ENCODE measurements around the gene TESK2. TPM values are rescaled to one million over a fixed set of nuclear protein-coding genes. Genes with fewer than 3 reads are reported as not detected.
A peak's percentile ranks its signal among the peaks of the same experiment; 100 is the strongest.

TESK2 gene
- total and polyA plus RNA-seq, 12 donors, result 0.77 to 2.6 (median 1.3) TPM

- Histone ChIP-seq H3K4me3 (no peak overlapping the region), H3K27me3 (no peaks in the 10 kb centered on the region), H3K36me3 (no peaks in the 10 kb centered on the region), H3K4me1 (peaks cover 0 to 17% (median 10%) of the 10 kb centered on the region in 9 donors), H3K9me3 (no peaks in the 10 kb centered on the region), H3K27ac (no peak overlapping the region)
- no peak for TF ChIP-seq CTCF (IDR thresholded peaks at IDR 0.05)
- WGBS, 2 donors, result 91% methylated on average over 10 of the region's 10 CpGs
- intact Hi-C loops (cut with DNase I), result loop anchor here in 7 of 10 donors (10.0 kb wide), 4 partner anchors 470 to 570 kb away; partner anchors contain the start of genes BEST4 (in 3 of the 7), KIF2C (in 2 of the 7) and RNU5D-1 (in 2 of the 7)
- DNase-seq (no peak), ATAC-seq (no peak)
Observed at GRCh38 chr1:45305231-45305630, 185.7 kb downstream of the TESK2 start.

GRCh38 chr1:45304311-45305081 lies 186.5 kb downstream of the TESK2 start:
- no peak for TF ChIP-seq CTCF (IDR thresholded peaks at IDR 0.05)
- H3K9me3 ChIP-seq, result no peaks in the 10 kb centered on the region
- no peaks in the 10 kb centered on the region for H3K27me3 ChIP-seq
- 42 to 45% methylated on average over 15 of the region's 15 CpGs for WGBS, 2 donors
- no peaks in the 10 kb centered on the region for H3K36me3 ChIP-seq
- H3K27ac ChIP-seq, result peak overlapping the region; percentile 76 to 96 (median 93)
- ATAC-seq (peak in 1 of 8 donors; percentile 1), DNase-seq (peak; percentile 22 to 30)
- intact Hi-C loops (cut with DNase I), result loop anchor here in 9 of 10 donors (5.0 to 10.0 kb wide), 10 partner anchors 188 to 587 kb away; partner anchors contain the start of genes BEST4 (in 3 of the 9), KIF2C (in 3 of the 9), TESK2 (in 3 of the 9) and RNU5D-1 (in 2 of the 9)
- peak overlapping the region; percentile 36 to 94 (median 82) for H3K4me3 ChIP-seq
- peaks cover 0 to 17% (median 10%) of the 10 kb centered on the region in 9 donors for H3K4me1 ChIP-seq

GRCh38 chr1:45303520-45304310 lies 187.2 kb downstream of the TESK2 start:
- ATAC-seq, result peak; percentile 97 to 98 (median 98)
- Histone ChIP-seq H3K4me3 (peak overlapping the region; percentile 36 to 94 (median 82)), H3K9me3 (no peaks in the 10 kb centered on the region), H3K4me1 (peaks cover 0 to 17% (median 10%) of the 10 kb centered on the region in 9 donors), H3K27me3 (no peaks in the 10 kb centered on the region), H3K36me3 (no peaks in the 10 kb centered on the region), H3K27ac (peak overlapping the region; percentile 76 to 96 (median 94))
- WGBS, 2 donors, result 0 to 1% methylated on average over 54 to 68 of the region's 68 CpGs
- intact Hi-C loops (cut with DNase I), result loop anchor here in 9 of 10 donors (1.0 to 10.0 kb wide), 14 partner anchors 189 to 586 kb away; partner anchors contain the start of genes BEST4 (in 3 of the 9), KIF2C (in 3 of the 9), RNU5D-1 (in 3 of the 9) and TESK2 (in 3 of the 9)
- DNase-seq, result peak; percentile 99
- peak in 8 of 9 donors; percentile 42 to 83 (median 72) for TF ChIP-seq CTCF (IDR thresholded peaks at IDR 0.05)

Measured in heart right ventricle (tissue), 16 donors.